GM21723 (cell line): ENCODE measurements around the gene GNG7.
"Not testable (repeated sequence)": the region's sequence is repeated elsewhere in the genome, so short reads cannot be mapped to it uniquely, and the experiment has no call there.

Source experiments
- ATAC-seq: cut with Tn5 transposase; IDR thresholded peaks from one replicate; pipeline ENCODE4 v1.9.1; 2021; ENCODE audit warnings: mild to moderate bottlenecking, moderate library complexity; ENCODE audit not compliant: unreplicated experiment

The GNG7 gene

DNA sequence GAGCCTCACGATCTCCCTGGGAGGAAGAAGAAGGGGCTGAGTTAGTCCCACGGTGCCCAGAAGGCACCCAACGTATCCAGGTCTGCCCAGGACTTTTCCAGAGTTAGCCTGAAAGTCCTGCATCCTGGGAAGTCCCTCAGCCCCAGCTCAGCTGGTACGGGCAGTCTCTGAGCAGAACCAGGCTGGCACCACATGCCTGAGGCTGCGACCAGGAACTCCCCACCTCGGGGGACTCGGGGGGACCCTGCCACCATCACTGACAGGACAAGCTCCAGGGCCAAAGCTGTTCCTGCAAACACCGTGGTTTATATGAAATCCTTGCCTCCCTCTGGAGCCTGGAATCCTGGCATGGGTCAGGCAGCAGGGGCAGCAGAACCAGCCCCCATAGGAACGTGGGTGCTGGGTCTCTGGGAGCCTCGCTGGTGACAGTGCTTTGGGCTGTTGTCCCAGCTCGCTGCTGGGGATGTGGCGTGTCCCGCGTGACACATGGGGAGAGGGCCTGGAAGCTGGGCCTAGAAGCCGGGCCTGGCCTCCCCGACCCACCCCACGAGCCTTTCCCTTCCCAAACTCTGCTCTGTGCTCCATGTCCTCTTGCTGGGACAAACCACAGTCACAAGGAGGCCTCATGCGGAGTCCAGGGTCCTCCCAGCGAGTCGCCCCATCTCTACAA, 55.5 kb downstream of the GNG7 start:
- no peak for ATAC-seq

GRCh38 chr19:2645826-2646225, 56.7 kb downstream of the GNG7 start:
- no peak for ATAC-seq

DNA sequence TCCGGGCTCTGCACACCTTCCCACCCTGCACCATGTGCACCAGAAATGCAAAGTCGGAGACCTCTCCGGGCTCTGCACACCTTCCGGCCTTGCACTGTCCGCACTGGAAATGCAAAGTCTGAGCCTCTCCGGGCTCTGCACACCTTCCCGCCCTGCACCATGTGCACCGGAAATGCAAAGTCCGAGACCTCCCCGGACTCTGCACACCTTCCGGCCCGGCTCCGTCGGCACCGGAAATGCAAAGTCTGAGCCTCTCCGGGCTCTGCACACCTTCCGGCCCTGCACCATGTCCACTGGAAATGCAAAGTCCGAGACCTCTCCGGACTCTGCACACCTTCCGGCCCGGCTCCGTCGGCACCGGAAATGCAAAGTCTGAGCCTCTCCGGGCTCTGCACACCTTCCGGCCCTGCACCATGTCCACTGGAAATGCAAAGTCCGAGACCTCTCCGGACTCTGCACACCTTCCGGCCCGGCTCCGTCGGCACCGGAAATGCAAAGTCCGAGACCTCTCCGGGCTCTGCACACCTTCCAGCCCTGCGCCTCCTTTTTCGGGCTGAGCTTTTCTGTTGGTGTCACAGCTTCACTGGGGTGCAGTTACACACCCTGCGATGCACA, 59.3 kb downstream of the GNG7 start:
- not testable (repeated sequence) for ATAC-seq

DNA sequence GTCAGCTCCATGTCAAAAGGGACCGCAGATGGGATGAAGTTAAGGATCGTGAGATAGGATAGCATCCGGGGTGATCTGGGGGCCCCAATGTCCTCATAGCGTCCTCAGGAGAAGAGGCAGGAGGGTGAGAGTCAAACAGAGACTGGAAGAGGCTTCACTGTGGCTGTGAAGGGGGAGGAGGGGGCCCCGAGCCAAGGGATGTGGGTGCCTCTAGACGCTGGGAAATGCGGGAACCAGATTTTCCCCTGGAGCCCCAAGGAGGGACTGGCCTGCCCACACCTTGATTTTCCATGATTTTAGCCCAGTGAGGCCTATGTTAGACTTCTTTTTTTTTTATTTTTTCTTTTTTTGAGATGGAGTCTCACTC, 61.2 kb downstream of the GNG7 start:
- no peak for ATAC-seq

- ATAC-seq, result no peak
Measured at GRCh38 chr19:2640563-2641331, 61.7 kb downstream of the GNG7 start.

DNA sequence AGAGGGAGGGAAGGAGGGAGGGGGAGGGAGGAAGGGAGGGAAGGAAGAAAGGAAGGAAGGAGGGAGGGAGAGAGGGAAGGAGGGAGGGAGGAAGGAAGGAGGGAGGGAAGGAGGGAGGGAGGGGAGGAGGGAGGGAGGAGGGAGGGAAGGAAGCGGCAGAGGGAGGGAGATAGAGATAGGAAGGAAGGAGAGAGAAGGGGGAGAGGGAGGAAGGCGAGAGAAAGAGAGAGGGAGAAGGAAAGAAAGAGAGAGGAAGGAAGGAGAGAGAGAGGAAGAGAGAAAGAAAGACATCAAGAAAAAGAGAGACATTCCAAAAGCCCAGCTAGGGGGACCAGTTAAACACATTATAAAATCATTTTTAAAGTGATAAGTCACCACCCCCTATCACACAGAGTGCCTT, 62.5 kb downstream of the GNG7 start:
- ATAC-seq, result no peak

DNA sequence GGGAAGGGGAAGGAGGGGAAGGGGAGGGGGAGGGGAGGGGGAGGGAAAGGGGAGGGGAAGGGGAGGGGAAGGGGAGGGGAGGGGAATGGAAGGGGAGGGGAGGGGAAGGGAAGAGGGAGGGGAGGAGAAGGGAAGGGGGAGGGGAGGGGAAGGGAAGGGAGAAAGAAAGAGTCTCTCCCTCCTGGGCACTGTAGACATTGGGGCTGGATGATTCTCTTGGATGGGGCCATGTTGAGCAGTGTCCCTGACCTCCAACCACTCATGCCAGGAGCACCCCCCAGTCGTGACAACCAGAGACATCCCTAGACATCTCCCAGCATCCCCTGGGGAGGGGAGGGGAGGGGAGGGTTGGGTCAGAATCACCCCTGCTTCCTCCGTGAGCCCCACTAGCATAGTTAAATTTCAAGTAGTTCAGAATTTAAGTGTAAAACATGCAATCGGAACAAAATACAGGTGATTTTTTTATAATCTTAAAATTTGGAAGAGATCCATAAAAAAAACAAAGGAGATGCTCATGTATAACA, 64.0 kb downstream of the GNG7 start:
- no peak for ATAC-seq

GRCh38 chr19:2636897-2637683, 65.4 kb downstream of the GNG7 start:
- ATAC-seq, result no peak

- ATAC-seq, result no peak
Measured at GRCh38 chr19:2636141-2636896, 66.2 kb downstream of the GNG7 start.

DNA sequence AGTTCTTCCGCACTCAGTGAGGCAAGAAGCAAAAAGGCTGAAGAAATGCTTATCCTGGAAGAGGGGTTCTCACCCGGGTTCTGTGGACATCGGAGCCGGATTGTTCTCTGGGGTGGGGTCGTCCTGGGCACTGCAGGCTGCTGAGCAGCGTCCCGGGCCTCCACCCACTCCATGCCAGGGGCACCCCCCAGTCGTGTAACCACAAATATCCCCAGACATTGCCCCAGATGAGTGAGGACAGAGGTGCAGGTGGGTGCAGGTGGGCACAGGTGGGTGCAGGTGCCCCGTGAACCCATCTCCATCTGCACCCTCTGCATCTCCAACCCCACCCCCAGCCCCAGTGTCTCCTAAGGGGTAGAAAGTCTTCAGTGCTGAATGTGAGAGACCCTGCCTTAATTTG, 67.5 kb downstream of the GNG7 start:
- ATAC-seq, result no peak

DNA sequence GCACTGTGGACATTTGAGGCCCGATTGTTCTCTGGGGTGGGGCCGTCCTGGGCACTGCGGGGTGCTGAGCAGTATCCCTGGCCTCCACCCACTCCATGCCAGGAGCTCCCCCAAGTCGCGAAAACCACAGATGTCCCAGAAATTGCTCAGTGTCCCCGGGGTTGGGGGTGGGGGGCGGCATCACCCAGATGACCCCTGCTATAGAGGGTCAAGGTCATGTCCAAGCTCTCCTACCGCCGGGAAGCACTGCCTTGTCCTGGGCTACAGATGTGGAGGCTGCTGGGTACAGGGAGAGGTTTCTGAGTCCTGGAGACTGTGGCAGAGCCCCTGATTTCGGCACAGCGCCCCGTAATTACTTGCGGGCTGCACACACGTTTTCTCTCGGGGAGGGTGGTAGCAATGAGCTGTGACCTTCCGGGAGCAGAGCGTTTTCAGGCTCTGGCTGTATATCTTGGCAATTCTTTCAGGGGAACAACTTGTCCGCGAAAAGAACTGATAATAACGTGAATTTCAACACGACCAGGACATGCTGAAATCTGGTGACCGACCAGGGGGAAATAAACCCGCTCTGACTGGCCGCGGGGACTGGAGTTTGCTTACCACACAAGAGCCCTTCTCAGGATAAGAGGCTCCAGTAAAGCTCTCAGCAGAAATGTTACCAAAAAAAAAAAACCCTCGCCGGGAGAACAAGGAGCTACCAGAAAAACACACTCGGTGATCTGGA, 68.1 kb downstream of the GNG7 start:
- no peak for ATAC-seq

DNA sequence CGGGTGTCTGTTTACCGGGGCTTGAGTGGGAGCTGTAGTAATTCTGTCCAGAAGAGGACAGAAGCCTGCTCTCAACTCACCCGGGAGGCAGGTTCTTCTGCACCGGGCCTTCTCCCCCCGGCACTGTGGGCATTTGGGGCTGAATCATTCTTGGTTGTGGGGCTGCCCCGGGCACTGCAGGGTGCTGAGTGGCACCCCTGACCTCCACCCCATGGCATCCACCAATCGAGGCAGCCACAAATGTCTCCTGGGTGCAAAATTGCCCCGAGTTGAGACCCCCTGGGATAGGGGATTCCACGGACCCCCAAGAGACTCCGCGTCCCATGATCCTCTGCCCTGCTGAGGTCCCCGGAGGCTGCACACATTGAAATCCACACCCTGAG, 68.8 kb downstream of the GNG7 start:
- no peak for ATAC-seq

DNA sequence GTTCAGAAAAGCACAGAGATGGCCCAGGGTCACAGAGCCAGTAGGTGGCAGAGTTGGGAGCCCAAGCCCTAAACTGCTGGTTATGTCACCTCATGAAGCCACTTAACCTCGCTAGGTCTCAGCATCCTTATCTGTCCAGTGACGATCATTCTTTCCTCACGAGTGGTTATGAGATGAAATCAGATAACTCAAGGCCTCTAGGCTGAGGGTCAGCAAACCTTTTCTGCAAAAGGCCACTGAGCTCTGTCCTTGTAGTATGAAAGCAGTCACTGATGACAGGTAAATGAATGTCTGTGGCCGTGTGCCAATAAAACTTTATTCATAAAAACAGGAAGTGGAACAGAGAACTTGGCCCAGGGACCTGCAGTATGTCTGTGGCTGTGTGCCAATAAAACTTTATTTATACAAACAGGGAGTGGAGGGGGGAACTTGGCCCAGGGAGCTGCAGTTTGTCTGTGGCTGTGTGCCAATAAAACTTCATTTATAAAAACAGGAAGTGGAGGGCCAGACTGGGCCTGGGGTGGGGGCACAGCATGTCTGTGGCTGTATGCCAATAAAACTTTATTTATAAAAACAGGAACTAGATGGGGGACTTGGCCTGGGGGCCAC, 71.2 kb downstream of the GNG7 start:
- ATAC-seq, result no peak

- no peak for ATAC-seq
Measured at GRCh38 chr19:2630352-2631001, 72.0 kb downstream of the GNG7 start.

DNA sequence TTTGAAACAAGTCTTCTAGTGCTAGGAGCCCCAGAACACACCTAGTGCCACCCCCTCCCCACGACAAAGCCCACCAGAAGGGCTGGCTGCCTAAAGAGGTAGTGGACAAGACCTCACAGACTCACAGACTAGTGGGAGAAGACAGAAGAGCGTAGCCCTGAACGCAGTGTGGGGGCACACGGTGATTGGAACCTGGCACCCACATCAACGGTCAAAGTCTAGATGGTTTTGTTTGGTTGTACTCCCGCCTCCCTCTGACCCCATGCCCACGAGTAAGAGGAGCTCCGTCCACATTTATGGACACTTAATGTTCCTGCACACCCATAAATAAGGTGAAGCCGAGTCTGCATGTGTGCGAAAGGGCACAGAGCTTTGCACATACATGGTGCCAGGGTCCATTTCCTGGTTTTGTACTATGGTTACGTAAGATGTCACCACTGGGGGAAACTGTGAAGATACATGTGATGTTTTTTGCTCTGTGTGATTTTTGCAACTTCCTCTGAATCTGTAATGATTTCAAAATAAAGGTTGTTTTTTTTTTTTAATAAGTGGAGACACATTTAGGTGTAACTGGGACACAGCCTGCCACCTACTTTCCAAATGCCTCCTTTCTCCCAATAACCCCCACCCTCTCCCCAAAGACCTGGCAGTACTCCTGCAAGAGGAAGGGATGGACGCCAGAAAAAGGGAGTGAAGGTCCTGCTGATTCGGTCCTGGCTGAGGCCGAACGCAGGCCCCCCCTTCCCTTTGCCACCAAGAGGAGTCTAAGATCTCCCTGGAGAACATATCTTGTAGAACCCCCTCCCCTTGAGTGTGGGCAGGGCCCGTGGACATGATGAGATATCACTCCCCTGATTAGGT, 72.8 kb downstream of the GNG7 start:
- ATAC-seq, result no peak

- no peak for ATAC-seq
Measured at GRCh38 chr19:2628597-2628996, 73.9 kb downstream of the GNG7 start.

DNA sequence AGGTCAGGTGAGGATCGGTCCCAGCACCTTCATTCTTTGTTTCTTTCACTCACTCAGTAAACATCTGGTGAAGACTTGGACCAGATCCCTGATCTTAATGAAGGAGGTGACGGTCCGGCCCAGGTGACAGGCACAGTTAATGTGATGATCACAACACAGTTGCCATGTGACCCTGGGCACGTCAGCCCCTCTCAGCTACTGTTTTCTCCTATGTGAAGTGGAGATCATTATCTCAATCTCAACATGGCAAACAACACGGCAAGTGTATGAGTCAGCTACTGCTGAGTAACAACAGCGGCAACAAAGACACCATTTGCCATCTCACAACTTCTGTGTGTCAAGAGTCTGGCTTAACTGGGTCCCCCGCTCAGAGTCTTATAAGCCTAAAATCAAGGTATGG, 74.6 kb downstream of the GNG7 start:
- ATAC-seq, result no peak

DNA sequence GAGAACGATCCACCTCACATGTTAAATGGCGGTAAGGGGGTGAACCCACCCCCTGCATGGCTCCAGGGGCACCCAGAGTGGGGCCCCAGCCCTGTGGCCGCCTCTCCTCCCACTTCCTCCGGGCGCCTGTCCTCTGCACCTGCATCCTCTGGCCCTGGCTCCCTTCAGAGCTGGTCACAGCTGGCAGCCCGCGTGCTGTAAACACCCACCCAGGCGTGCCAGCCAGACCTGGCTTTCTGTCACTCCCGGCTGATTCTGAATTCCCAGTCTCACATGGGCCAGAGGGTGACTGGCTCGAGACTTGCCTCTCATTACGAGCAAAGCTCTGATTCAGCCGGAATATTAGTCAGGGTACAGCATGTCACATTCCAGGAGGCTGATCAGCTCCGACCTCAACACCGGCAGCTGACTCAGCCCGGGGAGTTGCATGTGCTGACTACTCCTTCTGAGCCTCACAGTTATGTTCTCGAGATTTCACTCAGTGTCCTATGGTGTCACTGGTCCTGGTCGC, 75.1 kb downstream of the GNG7 start:
- ATAC-seq, result no peak
